Stimulated activated naive CD8-positive, alpha-beta T cell treated with anti-CD3 and anti-CD28 coated beads, Interleukin-15, Interleukin-2, amounts not matched to agents 100 ng/mL and 50 ng/mL, for 24 hours (primary cell): ENCODE measurements around the gene DNAH2.

Experiments
- H3K27ac Mint-ChIP-seq: one replicate; pipeline ENCODE4 v1.8.0; 2021; ENCODE audit warnings: mild to moderate bottlenecking, mixed read lengths
- H3K27me3 Mint-ChIP-seq: one replicate; pipeline ENCODE4 v1.8.0; 2021; ENCODE audit warnings: mixed read lengths
- H3K36me3 Mint-ChIP-seq: one replicate; pipeline ENCODE4 v1.8.0; 2021; ENCODE audit warnings: low read depth, mixed read lengths
- H3K4me1 Mint-ChIP-seq: one replicate; pipeline ENCODE4 v1.8.0; 2021; ENCODE audit warnings: low read depth, mixed read lengths
- H3K4me3 Mint-ChIP-seq: one replicate; pipeline ENCODE4 v1.8.0; 2021; ENCODE audit warnings: mild to moderate bottlenecking, mixed read lengths
- H3K9me3 Mint-ChIP-seq: one replicate; pipeline ENCODE4 v1.8.0; 2021; ENCODE audit warnings: mixed read lengths

Gene DNAH2

DNA sequence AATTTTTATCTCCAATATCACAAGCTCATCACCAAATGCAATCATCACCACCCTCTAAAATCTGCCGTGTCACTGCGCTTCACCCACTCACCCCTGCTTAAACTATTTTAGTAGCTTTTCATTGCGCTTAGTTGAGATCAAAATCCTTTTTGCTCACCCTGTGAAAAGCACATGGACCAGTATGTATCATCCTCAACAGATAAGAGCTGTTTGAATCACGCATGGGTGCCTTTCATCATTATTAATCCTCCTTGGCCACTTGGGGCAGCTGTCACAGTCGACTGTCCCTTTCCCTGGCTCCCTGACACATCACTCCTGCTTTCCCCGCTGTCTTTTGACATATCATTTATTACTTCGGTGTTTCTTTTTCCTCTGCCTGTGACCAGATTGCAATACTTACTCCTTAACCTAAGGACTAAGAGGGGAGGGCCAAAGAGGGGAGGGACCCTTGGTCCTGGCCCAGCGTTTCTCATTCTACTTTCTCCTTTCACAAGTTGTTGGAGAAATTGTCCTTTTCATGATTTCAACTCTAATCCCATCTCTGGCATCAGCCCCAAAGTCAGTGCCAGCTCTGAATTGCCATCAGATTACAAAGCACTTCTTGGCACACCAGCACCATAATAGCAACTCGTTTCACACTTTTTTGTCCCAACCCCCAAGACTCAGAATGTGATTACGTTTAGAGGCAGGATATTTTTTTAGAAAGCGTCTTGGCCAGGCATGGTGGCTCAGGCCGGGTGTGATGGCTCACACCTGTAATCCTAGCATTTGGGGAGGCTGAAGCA, 107.9 kb downstream of the DNAH2 start:
- no peaks in the 10 kb centered on the region for H3K36me3 Mint-ChIP-seq
- peaks cover 3% of the 10 kb centered on the region for H3K27me3 Mint-ChIP-seq
- no peak overlapping the region for H3K27ac Mint-ChIP-seq
- no peaks in the 10 kb centered on the region for H3K9me3 Mint-ChIP-seq
- no peak overlapping the region for H3K4me3 Mint-ChIP-seq
- H3K4me1 Mint-ChIP-seq = no peaks in the 10 kb centered on the region

DNA sequence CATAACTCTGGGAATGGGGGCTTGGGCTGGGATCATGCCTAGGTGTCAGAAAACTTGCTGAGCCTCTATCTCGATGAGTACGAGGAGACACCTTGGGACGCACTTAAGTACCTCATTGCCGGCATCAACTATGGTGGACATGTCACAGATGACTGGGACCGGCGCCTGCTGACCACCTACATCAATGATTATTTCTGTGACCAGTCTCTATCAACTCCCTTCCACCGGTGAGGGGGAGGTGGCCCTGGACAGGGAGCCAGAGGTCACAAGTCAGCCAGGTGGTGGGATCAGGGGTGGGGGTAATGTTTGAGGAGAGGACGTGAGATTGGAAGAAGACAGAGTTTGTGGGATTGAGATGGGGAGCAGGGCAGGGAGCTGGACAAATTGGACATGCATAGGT, 113.1 kb downstream of the DNAH2 start:
- Mint-ChIP-seq H3K27ac (no peak overlapping the region), H3K27me3 (peaks cover 7% of the 10 kb centered on the region), H3K9me3 (no peaks in the 10 kb centered on the region), H3K4me1 (peaks cover 19% of the 10 kb centered on the region), H3K4me3 (no peak overlapping the region), H3K36me3 (no peaks in the 10 kb centered on the region)

DNA sequence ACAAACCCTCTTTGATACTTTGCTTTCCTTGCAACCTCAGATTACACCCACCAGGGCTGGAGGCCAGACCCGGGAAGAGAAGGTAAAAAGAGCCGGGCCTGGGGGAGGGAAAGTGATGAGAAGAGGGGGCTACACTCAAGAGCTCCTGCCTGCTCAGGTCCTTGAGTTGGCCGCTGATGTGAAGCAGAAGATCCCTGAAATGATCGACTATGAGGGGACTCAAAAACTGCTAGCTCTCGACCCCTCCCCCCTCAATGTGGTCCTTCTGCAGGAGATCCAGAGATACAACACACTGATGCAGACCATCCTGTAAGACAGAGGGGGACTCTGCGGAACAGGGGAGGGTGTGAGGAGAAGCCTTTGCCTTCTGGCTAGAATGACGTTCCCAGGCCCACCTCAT, 113.7 kb downstream of the DNAH2 start:
- H3K27me3 Mint-ChIP-seq = peaks cover 7% of the 10 kb centered on the region
- no peaks in the 10 kb centered on the region for H3K36me3 Mint-ChIP-seq
- H3K27ac Mint-ChIP-seq = no peak overlapping the region
- H3K9me3 Mint-ChIP-seq = no peaks in the 10 kb centered on the region
- H3K4me3 Mint-ChIP-seq = no peak overlapping the region
- peaks cover 22% of the 10 kb centered on the region for H3K4me1 Mint-ChIP-seq

- Mint-ChIP-seq H3K27me3 (peaks cover 7% of the 10 kb centered on the region), H3K9me3 (no peaks in the 10 kb centered on the region), H3K4me1 (peaks cover 34% of the 10 kb centered on the region), H3K4me3 (no peak overlapping the region), H3K36me3 (no peaks in the 10 kb centered on the region), H3K27ac (no peak overlapping the region)
Observed at GRCh38 chr17:7832431-7832830, 114.9 kb downstream of the DNAH2 start.

DNA sequence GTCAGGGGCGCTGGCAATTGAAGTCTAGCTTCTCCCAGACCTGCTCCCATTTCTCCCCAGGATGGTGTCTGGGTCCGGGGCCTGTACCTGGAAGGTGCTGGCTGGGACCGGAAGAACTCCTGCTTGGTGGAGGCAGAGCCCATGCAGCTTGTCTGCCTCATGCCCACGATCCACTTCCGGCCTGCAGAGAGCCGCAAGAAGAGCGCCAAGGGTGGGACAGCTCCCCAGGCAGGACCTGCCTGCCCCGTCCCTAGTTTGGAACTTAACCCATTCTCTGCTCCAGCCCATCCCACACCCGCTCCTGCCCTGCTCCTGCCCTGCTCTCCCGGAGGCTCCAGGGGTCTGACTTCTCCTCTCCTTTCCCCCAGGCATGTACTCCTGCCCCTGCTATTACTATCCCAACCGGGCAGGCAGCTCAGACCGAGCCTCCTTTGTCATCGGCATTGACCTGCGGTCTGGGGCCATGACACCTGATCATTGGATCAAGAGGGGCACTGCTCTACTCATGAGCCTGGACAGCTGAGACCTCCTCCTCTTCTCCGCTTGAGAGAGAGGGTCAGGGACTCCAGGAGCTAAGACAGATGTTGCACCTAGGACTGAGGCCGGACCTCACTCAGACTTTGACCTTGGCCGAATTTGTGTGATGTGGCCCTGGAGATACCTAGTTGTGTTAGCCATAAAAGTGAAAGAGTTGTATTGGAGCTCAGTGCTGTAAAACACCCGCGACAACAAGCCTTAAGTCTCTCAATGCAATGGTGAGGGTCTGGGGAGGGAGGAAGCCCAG, 115.7 kb downstream of the DNAH2 start:
- peak overlapping the region; percentile 66 for H3K27ac Mint-ChIP-seq
- H3K36me3 Mint-ChIP-seq = no peaks in the 10 kb centered on the region
- peaks cover 4% of the 10 kb centered on the region for H3K27me3 Mint-ChIP-seq
- peaks cover 39% of the 10 kb centered on the region for H3K4me1 Mint-ChIP-seq
- no peaks in the 10 kb centered on the region for H3K9me3 Mint-ChIP-seq
- peak overlapping the region; percentile 90 for H3K4me3 Mint-ChIP-seq

- Mint-ChIP-seq H3K27ac (peak within 1 kb of the TSS; percentile 95), H3K9me3 (no peaks in the 10 kb centered on the region), H3K36me3 (no peaks in the 10 kb centered on the region), H3K27me3 (peaks cover 4% of the 10 kb centered on the region), H3K4me1 (peaks cover 46% of the 10 kb centered on the region), H3K4me3 (peak within 1 kb of the TSS; percentile 90)
Observed at GRCh38 chr17:7833795-7834541, 116.4 kb downstream of the DNAH2 start, which contains the start of gene KDM6B. KDM6B (plus strand) TSS chr17:7834217; CDS start chr17:7845555, 11,338 bp downstream.

DNA sequence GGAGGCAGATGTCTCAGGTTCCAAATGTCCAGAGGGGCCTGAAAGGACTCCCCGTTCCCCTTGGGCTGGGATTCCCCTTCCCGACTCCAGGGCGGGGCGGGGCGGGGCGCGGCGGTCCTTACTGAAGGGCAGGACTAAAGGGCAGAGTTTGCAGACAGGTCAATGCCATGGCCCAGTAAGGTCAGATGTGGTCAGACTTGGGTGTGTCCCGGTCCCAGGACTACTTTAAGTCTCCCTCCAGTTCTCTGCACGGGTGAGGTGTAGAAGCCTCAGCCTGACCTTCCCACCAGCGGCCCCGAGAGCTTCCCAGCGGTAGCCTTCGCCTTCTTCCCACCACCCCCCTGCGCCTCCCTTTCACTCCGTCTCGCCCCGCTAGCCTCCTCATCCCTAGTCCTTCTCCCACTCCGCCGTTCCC, 117.0 kb downstream of the DNAH2 start:
- H3K27ac Mint-ChIP-seq = peak overlapping the region; percentile 95
- H3K4me3 Mint-ChIP-seq = peak overlapping the region; percentile 90
- H3K27me3 Mint-ChIP-seq = peaks cover 4% of the 10 kb centered on the region
- H3K4me1 Mint-ChIP-seq = peaks cover 51% of the 10 kb centered on the region
- H3K9me3 Mint-ChIP-seq = no peaks in the 10 kb centered on the region
- no peaks in the 10 kb centered on the region for H3K36me3 Mint-ChIP-seq

DNA sequence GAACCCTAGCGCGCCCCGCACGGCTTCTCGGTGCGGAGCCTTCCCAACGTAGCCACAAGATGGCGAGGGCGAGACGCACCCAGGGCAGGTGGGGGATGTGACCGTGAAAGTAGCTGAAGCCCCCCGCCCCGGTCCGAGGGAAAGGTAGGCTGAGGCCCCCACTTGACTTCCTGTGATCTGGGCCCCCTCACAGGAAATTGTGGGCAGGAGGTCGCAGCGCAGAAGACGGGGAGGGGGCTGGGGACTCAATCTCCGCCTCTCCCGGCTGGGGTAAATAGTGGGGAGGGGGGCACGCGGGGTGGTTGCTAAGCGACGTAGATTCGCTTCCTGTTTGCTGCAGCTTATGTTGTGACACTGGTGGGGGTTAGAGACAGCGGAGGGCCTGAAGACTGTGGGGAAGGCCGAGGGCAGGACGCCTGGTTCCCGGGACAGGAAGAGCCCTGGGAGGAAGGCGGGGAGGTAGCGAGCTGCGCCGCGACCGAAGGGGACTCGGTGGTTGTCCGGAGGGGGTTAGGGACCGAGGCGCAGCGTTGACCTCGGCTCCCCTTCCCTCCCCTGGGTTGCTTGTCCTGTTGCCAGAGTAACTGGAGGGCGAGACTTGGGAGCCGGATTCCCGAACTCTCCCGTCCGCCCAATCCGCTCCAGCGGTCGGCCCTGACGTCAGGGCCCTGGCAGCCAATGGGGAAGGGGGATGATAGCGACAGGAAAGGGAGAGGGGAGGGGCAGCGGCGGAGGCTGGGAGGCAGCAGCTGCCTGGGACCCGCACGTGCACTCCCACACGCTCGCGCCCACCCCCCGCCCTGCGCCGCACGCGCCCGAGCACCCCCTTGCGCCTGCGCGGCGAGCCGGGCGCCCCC, 117.6 kb downstream of the DNAH2 start:
- peaks cover 3% of the 10 kb centered on the region for H3K36me3 Mint-ChIP-seq
- H3K27ac Mint-ChIP-seq = peak overlapping the region; percentile 95
- no peaks in the 10 kb centered on the region for H3K9me3 Mint-ChIP-seq
- peak overlapping the region; percentile 90 for H3K4me3 Mint-ChIP-seq
- H3K27me3 Mint-ChIP-seq = peaks cover 4% of the 10 kb centered on the region
- peaks cover 58% of the 10 kb centered on the region for H3K4me1 Mint-ChIP-seq

- Mint-ChIP-seq H3K27me3 (peaks cover 4% of the 10 kb centered on the region), H3K36me3 (peaks cover 3% of the 10 kb centered on the region), H3K4me1 (peaks cover 66% of the 10 kb centered on the region), H3K4me3 (peak overlapping the region; percentile 93), H3K27ac (peak overlapping the region; percentile 93), H3K9me3 (no peaks in the 10 kb centered on the region)
Observed at GRCh38 chr17:7835814-7836595, 118.5 kb downstream of the DNAH2 start.

- Mint-ChIP-seq H3K4me1 (peaks cover 72% of the 10 kb centered on the region), H3K27ac (peak overlapping the region; percentile 93), H3K4me3 (peak overlapping the region; percentile 93), H3K27me3 (peaks cover 4% of the 10 kb centered on the region), H3K36me3 (peaks cover 3% of the 10 kb centered on the region), H3K9me3 (no peaks in the 10 kb centered on the region)
Observed at GRCh38 chr17:7836596-7837407, 119.3 kb downstream of the DNAH2 start.

DNA sequence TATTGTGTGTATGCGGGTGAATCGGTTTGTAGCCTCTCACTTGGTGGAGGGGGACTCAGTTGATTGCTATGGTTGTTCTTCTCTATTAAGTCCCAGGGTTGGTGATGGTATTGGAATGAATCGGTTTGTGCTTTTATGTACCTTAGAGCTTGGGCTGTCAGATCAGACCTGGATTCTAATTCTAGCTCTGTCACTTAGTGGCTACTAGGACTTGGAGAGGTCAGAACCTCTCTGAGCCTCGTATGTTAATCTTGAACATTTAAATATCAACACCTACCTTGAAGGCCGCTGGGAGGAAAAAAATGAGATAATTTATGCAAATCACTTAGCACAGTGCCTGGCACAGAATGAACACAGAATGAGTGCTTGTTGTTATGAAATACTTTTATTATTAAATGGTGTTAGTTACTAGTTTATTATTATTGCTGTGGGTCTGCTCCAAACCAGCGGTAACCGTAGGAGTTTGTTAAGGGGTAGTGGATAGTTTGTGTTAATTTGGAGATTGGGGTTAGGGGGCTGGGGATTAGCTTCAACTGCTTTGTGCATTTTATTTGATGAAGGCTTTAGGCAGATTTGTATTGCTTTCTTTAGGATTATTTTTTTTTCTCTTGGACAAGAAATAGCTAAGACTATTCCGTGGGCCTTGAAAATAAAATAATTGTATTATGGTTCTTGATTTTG, 120.0 kb downstream of the DNAH2 start:
- peak overlapping the region; percentile 93 for H3K4me3 Mint-ChIP-seq
- peak overlapping the region; percentile 93 for H3K27ac Mint-ChIP-seq
- H3K4me1 Mint-ChIP-seq = peaks cover 78% of the 10 kb centered on the region
- H3K27me3 Mint-ChIP-seq = peaks cover 4% of the 10 kb centered on the region
- no peaks in the 10 kb centered on the region for H3K9me3 Mint-ChIP-seq
- peaks cover 3% of the 10 kb centered on the region for H3K36me3 Mint-ChIP-seq
